Measurements from ENCODE around the gene KCNK13. TPM values are rescaled to one million over a fixed set of nuclear protein-coding genes. Genes with fewer than 3 reads are reported as not detected.
"Not testable (repeated sequence)": the region's sequence is repeated elsewhere in the genome, so short reads cannot be mapped to it uniquely, and the experiment has no call there.

KCNK13 gene
- total and polyA plus RNA-seq, 2 of the 4 experiments (the other 2 are of a cell fraction) = not detected

GRCh38 chr14:90088176-90088575, 26.4 kb downstream of the KCNK13 start:
- no peak overlapping the region for H3K56ac ChIP-seq (ENCODE audit: extremely low read depth, insufficient read depth, low read length)
- DNase-seq (no peak), ATAC-seq (ENCODE audit: low read depth) (no peak)
- H3K18ac ChIP-seq (ENCODE audit: low read depth, low read length) = no peak overlapping the region
- no peak overlapping the region for H3K4ac ChIP-seq (ENCODE audit: low read depth, low read length)
- no peak overlapping the region for H2BK5ac ChIP-seq (ENCODE audit: low read depth, low read length, poor library complexity, severe bottlenecking)
- H4K8ac ChIP-seq (ENCODE audit: low read depth in 2 of 2, low read length in 2 of 2) = no peak overlapping the region
- no peak overlapping the region for H3K4me3 ChIP-seq (ENCODE audit: insufficient read depth, low read depth, low read length)
- no peaks in the 10 kb centered on the region for H3K9me1 ChIP-seq (ENCODE audit: insufficient read depth, low read length)
- no peak overlapping the region for H3K14ac ChIP-seq (replicated peaks; ENCODE audit: low read depth, low read length)
- no CpG with 5 or more reads among the region's 2 CpGs for WGBS, 2 experiments (ENCODE audit: extremely low coverage in 2 of 2, insufficient read length in 1 of 2)
- in situ Hi-C loops (cut with MboI; ENCODE audit: low sequenced_read_pairs) = no loop called here
- no peak overlapping the region for H2AK5ac ChIP-seq (ENCODE audit: low read depth, low read length)
- no peak overlapping the region for H2BK20ac ChIP-seq (ENCODE audit: low read depth, low read length)
- H3K4me2 ChIP-seq (ENCODE audit: low read depth, low read length) = no peak overlapping the region
- no peaks in the 10 kb centered on the region for H3K4me1 ChIP-seq (ENCODE audit: control insufficient read depth, insufficient read depth, low read length)
- no peaks in the 10 kb centered on the region for H3K36me3 ChIP-seq (ENCODE audit: control insufficient read depth, insufficient read depth, low read length)
- no peak overlapping the region for H2BK120ac ChIP-seq (ENCODE audit: low read depth, low read length)
- H3K27ac ChIP-seq (ENCODE audit: insufficient read depth, low read length) = no peak overlapping the region
- CTCF ChIA-PET = no interaction called here
- TF ChIP-seq RCOR1 (IDR thresholded peaks at IDR 0.05; ENCODE audit: insufficient replicate concordance, low read length) = no peak
- no TSS peak for BruUV-seq (replicated peaks)
- H3K79me1 ChIP-seq (ENCODE audit: low read depth in 1 of 2, low read length in 2 of 2) = no peaks in the 10 kb centered on the region
- H4K20me1 ChIP-seq (ENCODE audit: insufficient read depth, low read length) = no peaks in the 10 kb centered on the region
- peaks cover 13% of the 10 kb centered on the region for H3K27me3 ChIP-seq (ENCODE audit: control insufficient read depth, insufficient read depth, low read length)
- no peak overlapping the region for H3K9ac ChIP-seq (ENCODE audit: low read depth, low read length)
- POLR2A ChIA-PET (ENCODE audit: unreplicated experiment) = no interaction called here
- intact Hi-C loops (cut with micrococcal nuclease) = no loop called here
- dilution Hi-C loops (cut with HindIII; ENCODE audit: low sequenced_read_pairs, unreplicated experiment) = no loop called here
- H3K9me3 ChIP-seq (ENCODE audit: control insufficient read depth, insufficient read depth, low read length) = 0 out of 2 replicates have a peak, but pooled peaks cover 2% of the 10 kb centered on the region
- H2BK15ac ChIP-seq (ENCODE audit: low read depth, low read length) = no peak overlapping the region
- no peak overlapping the region for H4K5ac ChIP-seq (ENCODE audit: low read depth, low read length)
- no peak overlapping the region for H3K23ac ChIP-seq (ENCODE audit: low read depth, low read length)
- H2AFZ ChIP-seq (replicated peaks; ENCODE audit: low read length, poor library complexity) = no peak overlapping the region
- no peak overlapping the region for H2AK9ac ChIP-seq (replicated peaks; ENCODE audit: low read depth, low read length, poor library complexity)
- H4K91ac ChIP-seq (ENCODE audit: insufficient read depth, low read depth, low read length) = no peak overlapping the region

GRCh38 chr14:90089486-90089885, 27.7 kb downstream of the KCNK13 start:
- H4K20me1 ChIP-seq (ENCODE audit: insufficient read depth, low read length); H3K4me3 ChIP-seq (ENCODE audit: insufficient read depth, low read depth, low read length); H4K5ac ChIP-seq (ENCODE audit: low read depth, low read length); H3K4me1 ChIP-seq (ENCODE audit: control insufficient read depth, insufficient read depth, low read length); H3K23ac ChIP-seq (ENCODE audit: low read depth, low read length); H3K9me1 ChIP-seq (ENCODE audit: insufficient read depth, low read length); intact Hi-C loops (cut with micrococcal nuclease); POLR2A ChIA-PET (ENCODE audit: unreplicated experiment); H2AK9ac ChIP-seq (replicated peaks; ENCODE audit: low read depth, low read length, poor library complexity); H2BK120ac ChIP-seq (ENCODE audit: low read depth, low read length); H4K8ac ChIP-seq (ENCODE audit: low read depth in 2 of 2, low read length in 2 of 2); H3K18ac ChIP-seq (ENCODE audit: low read depth, low read length); H2AFZ ChIP-seq (replicated peaks; ENCODE audit: low read length, poor library complexity); H3K9me3 ChIP-seq (ENCODE audit: control insufficient read depth, insufficient read depth, low read length); H3K9ac ChIP-seq (ENCODE audit: low read depth, low read length); H3K56ac ChIP-seq (ENCODE audit: extremely low read depth, insufficient read depth, low read length); H3K14ac ChIP-seq (replicated peaks; ENCODE audit: low read depth, low read length); H2BK5ac ChIP-seq (ENCODE audit: low read depth, low read length, poor library complexity, severe bottlenecking); H3K4me2 ChIP-seq (ENCODE audit: low read depth, low read length); BruUV-seq (replicated peaks); DNase-seq; ATAC-seq (ENCODE audit: low read depth); H3K36me3 ChIP-seq (ENCODE audit: control insufficient read depth, insufficient read depth, low read length); CTCF ChIA-PET; in situ Hi-C loops (cut with MboI; ENCODE audit: low sequenced_read_pairs); H2AK5ac ChIP-seq (ENCODE audit: low read depth, low read length); H3K4ac ChIP-seq (ENCODE audit: low read depth, low read length); H2BK15ac ChIP-seq (ENCODE audit: low read depth, low read length); H2BK20ac ChIP-seq (ENCODE audit: low read depth, low read length); H3K79me1 ChIP-seq (ENCODE audit: low read depth in 1 of 2, low read length in 2 of 2); H3K27ac ChIP-seq (ENCODE audit: insufficient read depth, low read length); H4K91ac ChIP-seq (ENCODE audit: insufficient read depth, low read depth, low read length); dilution Hi-C loops (cut with HindIII; ENCODE audit: low sequenced_read_pairs, unreplicated experiment): not testable (repeated sequence)
- peaks cover 12% of the 10 kb centered on the region for H3K27me3 ChIP-seq (ENCODE audit: control insufficient read depth, insufficient read depth, low read length)
- WGBS, 2 experiments (ENCODE audit: extremely low coverage in 2 of 2, insufficient read length in 1 of 2) = no CpG with 5 or more reads among the region's 6 CpGs
